ELR (cell line): ENCODE results near the gene SMARCD3.
A peak's percentile ranks its signal among the peaks of the same experiment; 100 is the strongest.

Source experiments
- DNase-seq: peaks from one replicate; pipeline ENCODE4 v3.0.0-alpha.2; 2015; ENCODE audit warnings: low read depth

Gene SMARCD3

DNA sequence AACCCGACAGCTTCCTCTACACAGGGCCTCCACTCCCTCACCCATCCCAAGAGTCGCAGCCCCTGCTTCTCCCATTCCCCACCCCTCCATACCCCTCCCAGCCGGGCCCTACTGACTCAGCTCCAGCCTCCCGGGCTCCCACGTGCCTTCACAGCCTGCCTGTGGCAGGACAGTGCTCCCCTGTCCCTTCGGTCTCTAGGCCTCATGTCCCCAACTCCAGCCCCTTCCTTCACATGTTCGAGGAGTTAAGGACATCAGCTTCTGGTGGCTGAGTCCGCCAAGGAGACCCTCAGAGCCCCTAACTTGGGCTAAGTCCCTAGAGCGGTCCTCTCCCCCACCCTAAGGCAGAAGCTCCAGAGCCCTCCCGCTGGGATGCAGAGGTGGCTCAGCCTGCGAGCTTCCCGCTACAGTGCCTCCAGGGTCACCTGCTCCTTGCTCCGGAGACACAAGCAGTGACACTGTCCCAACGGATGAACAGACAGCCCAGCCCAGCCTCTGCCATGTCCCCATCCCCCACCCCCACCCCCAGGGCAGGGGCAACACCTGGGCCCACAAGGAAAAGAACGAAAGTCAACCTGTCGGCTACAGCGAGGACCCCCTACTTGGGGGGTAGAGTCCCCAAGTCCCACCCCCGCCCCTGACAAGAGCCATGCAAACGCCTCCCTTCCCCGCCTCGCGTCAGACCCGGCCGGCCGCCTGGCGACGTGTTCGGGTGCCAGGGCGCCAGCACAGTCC lies 716 bp downstream of the SMARCD3 start:
- DNase-seq = no peak

DNA sequence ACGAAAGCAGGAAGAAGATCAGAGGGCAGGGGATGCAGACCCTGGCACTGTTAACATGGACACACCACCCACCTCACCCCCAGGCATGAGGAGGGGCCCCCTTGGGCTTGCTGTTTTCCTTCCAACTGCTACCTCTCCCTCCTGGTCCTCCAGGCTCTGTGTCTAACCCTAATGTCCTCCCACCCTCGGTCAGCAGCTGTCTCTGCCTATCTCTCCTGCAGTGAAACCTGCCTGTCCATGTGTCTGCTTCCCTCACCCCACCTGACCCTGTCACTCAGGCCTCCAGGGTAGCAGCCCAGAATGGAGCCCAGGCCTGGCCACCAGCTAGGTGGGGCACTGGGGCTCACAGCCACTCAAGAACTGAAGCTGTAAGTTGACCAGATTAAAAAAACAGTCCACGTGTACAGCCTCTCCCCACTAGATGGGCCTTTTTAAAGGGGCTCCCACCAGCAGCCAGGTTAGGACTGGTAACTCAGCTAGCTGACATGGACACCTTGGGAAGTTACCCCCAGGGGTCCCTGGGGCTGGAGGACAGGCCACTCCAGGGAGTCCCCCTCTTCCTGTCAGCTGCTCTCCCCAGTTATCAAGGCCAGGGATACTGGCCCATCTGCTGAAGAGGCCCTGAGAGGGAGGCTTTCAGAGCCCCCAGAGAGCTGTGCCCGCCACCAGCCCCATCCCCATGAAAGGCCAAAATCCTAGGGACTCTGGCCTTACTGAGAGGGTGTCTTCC lies 1.5 kb downstream of the SMARCD3 start:
- DNase-seq = no peak

DNA sequence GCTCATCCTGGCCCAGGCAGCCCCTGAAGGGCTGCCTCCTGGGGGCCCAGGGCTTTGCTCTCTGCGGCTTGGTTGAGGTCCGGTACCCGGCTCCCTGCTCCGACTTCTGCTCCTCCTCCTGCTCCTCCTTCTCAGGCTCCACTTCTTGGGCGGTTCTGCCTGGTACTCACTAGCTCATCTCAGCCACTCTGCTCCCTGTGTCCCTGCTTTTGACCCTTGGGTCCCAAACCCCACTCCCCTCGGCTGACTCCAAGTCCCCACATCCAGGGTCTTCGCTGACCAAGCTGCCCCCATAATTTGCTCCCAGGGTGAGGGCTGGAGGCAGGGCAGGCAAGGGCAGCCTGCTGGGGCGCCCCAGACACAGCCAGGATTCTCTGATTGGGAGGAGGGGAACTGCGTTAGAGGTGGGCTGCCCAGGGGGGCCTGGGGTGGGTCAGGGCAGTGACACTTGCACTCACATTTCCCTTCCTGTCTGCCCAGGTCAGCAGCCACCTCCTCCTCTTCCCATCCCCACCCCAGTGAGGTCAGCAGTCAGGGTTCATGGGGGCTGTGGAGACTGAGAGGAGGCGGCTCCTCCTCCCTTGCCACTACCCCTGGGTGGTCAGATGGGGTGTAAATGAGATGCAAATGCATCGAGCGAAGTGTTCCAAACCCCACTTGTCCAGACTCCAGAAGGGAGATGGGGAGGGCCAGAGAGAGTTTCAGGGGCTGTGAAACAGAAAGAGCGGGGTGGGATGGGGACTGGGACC lies 2.2 kb downstream of the SMARCD3 start:
- DNase-seq = no peak

DNA sequence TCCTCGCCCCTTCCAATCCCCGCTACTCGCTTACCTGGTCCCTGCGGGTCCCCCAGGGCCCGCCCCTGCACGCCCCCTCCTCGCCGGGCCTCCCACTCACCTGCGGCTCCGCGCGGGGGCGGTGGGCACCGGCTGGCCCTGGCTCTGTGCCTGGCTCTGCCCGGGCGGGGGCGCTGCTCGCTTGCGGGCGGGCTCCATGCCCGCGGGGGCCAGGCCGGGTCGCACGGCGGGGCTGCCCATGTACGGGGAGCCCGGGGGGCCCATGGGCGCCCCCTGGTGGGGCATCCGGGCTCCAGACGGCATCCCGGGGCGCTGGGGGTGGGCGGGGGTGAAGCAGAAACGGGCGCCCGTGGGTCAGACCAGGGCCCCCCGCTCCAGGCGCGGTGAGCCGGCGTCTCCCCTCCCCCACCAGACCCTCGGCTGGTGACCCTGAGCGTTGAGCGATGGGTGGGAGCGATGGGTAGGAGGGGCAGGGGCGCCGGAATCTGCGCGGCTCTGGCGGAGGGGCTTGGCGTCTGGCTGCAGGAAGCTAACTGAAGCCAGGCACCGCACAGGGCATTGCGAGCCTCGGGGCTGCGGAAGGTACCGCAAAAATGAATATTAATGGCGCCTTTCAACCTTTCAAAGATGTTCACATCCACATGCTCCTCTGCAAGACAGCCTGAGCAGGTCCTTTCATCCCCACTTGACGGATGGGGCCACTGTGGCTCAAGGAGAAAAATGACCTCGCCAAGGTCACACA lies 3.0 kb downstream of the SMARCD3 start:
- DNase-seq = peak; percentile 40

DNA sequence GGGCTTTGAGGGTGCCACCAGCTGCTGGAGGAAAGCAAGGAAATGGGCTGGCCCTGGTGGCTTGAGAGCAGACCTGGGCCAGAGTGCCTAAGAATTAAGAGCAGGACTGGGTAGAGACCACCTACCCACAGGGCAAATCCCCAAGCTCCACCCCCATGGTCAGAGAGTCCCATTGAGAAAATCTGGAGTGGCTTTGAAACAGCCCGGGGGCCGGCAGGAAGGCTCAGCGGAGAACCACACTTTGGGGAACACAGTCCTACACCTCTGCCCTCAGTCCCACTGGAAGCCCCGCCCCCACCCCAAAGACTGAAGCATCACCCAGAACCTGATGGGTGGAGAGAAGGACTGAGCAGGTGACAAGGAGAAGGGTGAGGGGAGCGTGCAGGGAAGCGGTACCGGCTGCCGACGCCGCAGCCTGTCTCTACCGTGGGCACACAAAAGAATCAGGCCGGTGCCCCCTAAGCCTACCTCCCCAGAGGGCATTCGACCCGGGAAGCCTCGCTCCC lies 3.6 kb downstream of the SMARCD3 start:
- no peak for DNase-seq

DNA sequence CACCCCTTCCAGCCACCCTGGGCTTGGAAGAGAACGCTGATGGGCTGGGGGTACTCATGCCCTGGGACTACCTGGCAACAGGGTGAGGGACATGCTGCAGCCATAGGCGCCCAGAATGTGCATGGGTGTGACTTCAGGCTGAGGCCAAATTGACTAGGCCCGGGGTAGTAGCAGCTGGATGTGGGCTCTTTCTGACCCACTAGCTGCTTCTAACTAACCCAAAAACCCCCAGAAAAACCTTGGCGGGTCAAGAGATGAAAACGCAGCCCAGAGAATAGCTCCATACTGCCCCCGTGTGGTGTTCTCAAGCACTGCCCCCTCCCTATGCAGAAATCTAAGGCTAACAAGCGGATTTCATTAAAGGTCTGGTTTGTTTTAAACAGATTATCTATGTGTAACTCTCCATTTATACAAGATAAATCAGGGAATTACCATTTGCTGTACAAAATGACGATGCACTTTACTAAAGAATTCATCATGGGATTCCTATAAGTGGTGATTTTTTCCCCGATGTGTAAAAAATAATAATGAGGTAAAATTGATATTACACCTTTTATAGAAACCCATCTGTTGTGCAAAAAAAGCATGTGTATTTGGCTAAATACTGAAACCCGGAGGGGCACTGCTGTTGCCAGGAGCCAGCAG lies 4.2 kb downstream of the SMARCD3 start:
- DNase-seq = peak; percentile 62

DNA sequence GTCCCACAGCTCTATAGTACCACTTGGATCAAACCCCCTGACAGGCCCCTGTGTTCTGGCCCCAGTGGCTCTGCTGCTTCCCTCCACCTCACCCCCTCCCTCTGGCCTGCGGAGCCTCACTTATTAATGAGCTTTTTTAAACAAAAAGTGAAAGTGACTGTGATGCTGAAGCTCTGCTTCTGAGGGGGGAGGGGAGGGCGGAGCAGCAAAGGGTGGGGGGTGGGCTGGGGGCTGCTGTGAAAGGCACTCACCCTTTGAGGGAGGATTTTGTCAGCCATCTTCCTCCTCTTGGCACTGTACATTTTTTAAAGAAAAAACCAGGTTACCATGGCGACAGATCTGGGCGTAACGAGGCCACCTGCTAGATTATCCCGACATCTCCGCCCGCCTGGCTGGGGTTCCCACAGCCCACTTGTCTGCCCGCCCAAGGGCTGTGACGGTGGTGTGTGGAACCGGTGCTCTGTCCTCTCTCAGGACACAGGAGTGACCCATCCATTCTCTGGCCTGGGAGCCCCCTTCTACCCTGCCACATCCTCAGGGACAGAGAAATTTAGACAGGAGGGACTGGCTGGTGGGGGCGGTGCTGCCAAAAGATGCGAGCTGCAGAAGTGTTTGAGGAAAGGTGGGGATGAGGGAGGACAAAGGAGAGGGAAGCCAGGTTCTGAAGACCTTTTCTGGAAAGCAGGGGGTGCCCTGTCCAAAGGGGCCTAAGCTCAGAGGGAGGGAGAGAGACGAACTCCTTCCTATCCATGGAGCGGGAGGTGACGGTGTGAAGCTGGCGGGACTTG lies 4.9 kb downstream of the SMARCD3 start:
- DNase-seq = no peak

DNA sequence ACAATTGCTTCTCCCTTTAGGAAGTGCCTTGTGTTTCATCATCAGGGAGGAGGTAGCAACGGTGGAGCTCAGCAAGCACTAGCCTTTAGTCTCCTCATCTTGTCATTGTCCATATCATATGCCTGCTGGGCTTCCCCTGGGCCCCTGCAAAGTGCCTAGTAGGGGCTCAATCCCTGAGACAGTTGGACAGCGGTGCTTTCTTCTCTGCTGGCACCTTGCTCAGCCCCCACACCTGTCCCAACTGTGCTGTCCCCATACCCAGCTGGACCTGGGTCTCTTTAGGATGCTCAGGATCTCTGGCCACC lies 5.5 kb downstream of the SMARCD3 start:
- no peak for DNase-seq

DNA sequence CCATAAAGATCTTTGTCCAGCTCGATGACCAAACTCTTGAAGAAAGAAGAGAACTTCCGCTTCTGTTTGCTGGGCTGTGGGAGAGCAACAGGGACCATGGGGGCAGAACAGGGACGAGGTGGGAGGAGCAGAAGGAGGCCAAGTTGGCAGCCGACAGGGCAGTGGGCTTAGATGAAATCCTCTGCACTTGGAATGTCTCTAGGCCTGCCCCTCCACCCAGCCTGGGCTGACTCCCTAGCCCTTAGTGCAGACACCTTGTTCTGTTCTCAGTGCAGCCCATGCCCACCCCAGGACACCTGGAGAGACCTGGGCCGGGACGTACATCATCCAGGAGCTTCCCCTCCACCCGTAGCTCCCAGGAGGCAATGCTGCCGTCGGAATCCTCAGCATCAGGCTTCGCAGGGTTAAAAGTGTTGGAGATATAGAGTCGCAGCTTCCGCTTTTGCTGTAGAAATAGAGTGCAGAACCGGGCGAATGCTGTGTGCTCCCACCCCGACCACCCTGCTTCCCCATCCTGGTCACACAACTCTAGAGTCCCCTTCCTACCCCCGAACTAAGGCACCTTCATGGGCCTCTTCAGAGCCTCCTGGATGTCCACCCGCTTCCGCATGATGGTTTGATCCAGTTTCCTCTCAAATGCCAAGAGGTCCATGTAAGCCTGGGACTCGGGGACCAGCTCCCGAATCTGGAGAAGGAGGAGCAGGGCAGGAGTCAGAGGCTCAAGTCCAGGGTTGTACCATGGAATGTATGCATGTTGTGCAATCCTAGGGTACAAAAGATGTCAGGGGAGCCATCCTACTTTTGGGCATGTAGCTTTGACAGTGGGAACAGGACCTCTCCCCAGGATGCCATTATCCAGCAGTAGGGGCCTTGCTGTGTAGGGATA lies 6.1 kb downstream of the SMARCD3 start:
- DNase-seq = no peak

DNA sequence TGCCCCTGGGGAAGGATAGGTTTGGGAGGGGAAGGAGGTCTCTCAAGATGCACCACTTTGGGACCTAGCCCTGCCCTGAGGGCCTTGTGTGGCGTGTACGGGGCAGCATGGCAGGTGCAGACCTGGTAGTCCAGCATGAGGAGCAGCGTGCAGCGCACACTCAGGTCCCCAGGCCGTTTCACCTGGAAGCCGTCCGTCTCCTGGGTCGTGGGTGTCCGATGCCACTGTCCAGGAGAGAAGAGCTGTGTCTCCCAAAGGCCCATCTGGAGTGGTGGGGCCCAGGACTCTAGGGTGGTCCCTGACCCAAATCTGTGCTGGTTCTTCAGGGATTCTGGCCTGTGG lies 6.8 kb downstream of the SMARCD3 start:
- DNase-seq = no peak

DNA sequence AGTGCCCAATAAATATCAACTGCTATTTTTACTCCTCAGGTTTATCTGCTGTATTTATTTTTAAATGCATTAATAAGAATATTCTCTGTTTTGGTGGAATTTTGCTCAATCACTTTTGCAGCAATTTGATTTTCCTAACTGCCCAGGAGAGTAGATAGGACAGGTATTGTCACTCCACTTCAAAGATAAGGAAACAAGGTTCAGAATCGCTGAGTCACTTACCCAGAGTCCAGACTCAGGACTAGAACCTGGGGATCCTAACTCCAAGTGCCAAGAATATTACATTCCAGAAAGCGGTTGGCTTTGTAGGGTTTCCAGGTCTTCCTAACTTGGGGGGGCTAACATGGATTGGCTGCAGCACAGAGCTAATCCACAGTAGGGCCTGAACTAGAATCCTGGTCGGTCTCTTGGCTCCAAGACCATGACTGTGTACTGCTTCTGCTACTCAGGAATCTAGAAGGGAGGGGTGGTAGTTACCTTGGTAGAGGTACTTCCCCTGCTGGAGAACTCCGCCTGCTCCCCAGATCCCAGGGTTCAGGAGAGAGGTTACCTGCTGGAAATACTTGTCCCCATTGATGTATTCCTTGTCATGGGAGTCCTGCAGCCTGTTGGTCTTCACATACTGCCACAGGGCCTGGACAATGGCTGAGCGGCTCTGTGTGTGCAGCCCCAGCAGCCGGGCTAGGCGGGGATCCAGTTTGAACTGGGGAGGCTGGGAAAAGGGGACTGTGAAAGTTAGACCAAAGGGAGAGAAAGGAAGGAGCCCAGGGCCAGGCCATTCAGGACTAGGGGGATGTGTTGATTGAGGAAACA lies 7.3 kb downstream of the SMARCD3 start:
- no peak for DNase-seq

DNA sequence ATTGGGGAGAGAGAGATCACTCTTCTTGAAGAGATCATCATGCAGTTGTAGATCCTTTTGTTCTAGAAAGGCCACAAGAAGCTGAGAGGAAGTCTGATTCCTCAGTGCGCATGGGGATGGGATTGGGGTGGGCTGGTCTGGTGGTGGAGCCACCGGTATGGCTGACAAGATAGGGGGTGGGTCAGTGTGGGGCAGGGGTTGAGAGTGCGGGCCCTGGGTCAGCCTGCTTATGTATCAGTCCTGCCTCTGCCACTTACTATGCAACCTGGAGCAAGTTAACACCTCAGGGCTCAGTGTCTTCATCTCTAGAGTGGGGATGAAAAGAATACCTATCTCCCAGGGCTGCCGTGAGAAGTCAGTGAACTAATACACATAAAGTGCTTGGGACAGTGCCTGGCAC lies 8.0 kb downstream of the SMARCD3 start:
- DNase-seq = no peak

DNA sequence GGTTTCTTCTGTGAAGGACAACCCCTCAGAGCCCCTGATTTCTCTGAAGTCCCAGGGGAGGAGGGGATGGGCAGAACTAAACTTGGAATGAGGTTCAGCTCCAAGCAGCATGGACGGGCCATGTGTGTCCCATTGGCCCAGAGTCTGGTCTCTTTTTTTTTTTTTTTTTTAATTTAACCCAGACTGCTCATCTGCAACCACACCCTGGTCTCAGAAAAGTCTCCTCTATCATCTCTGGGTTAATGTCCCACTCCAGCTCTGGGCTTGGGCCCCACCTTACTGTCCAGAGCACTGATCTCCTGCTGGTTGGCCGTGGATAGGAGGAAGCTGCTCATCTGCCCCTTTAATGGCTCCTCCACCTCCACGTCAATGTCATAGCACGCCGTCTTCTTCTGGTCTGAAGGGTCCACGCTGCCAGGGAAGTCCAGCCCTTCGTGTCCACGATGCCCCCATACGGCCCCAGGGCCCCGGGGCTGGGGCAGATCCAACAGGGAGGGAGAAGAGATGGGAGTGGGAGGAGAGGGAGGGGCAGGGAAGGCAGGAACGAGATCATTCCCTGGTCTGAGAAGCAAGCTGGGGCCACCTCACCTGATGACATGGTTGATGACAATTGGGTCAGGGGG lies 8.5 kb downstream of the SMARCD3 start:
- no peak for DNase-seq

DNA sequence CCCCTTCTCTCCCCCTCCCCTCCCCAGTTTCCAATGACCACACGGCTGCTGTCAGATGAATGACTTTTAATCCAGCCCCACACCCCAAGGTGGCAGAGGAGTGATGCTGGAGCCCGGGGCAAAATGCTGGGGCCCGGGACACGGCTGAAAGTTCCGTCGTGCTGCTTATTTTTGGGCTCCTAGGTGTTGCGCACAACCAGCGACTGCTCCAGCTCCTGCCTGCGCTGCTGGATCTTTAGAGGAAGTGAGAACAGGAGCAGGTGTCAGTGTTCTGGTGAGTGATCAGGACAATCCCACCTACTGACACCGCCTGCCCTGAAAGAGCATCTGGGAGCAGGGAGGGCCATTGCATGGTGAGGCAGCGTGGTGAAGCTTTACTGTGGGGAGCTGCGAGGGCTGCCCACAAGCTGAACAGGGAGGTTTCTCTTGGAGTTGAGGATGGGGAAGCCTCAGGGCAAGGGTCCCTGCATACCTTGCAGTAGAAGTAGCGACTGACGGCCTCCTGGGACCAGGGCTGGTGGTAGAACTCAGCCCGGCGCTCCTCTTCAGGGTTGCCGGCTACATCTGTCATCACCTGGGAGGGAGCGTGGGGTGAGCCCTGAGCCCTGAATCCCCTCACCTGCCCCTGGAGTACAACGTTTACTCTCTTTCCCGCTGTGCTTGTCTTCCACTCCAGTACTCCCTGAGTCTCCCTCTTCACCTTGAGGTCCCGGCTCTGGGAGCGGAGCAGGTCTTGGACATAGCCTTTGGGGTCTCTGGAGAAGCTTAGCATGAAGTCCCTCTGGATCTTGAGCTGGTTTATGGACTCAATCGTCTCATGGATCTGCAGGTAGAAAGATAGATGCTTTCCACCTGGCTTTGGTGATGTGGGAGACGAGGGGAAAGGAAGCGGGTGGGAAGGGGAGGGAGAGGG lies 9.3 kb downstream of the SMARCD3 start:
- no peak for DNase-seq

DNA sequence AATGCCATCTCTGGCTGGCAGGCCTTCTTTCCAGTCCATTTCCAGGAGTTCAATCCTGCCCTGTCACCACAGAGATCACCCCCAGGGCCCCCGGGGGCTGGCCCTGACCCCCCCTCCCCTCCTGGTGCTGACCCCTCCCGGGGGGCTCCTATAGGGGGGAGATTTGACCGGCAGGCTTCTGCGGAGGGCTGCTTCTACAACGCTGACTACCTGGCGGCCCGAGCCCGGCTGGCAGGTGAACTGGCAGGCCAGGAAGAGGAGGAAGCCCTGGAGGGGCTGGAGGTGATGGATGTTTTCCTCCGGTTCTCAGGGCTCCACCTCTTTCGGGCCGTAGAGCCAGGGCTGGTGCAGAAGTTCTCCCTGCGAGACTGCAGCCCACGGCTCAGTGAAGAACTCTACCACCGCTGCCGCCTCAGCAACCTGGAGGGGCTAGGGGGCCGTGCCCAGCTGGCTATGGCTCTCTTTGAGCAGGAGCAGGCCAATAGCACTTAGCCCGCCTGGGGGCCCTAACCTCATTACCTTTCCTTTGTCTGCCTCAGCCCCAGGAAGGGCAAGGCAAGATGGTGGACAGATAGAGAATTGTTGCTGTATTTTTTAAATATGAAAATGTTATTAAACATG lies 10.2 kb downstream of the SMARCD3 start:
- no peak for DNase-seq

DNA sequence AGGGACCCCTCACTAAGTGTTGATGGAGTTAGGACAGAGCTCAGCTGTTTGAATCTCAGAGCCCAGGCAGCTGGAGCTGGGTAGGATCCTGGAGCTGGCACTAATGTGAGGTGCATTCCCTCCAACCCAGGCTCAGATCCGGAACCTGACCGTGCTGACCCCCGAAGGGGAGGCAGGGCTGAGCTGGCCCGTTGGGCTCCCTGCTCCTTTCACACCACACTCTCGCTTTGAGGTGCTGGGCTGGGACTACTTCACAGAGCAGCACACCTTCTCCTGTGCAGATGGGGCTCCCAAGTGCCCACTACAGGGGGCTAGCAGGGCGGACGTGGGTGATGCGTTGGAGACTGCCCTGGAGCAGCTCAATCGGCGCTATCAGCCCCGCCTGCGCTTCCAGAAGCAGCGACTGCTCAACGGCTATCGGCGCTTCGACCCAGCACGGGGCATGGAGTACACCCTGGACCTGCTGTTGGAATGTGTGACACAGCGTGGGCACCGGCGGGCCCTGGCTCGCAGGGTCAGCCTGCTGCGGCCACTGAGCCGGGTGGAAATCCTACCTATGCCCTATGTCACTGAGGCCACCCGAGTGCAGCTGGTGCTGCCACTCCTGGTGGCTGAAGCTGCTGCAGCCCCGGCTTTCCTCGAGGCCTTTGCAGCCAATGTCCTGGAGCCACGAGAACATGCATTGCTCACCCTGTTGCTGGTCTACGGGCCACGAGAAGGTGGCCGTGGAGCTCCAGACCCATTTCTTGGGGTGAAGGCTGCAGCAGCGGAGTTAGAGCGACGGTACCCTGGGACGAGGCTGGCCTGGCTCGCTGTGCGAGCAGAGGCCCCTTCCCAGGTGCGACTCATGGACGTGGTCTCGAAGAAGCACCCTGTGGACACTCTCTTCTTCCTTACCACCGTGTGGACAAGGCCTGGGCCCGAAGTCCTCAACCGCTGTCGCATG lies 11.0 kb downstream of the SMARCD3 start:
- no peak for DNase-seq
